GM12801 (cell line): ENCODE data around the gene ELAVL3.

Experiments used
- CTCF ChIP-seq: IDR thresholded peaks from one replicate; pipeline ENCODE4 v1.5.1; 2011; ENCODE audit warnings: control low read depth; ENCODE audit not compliant: insufficient read length; ENCODE audit errors: extremely low read depth

The ELAVL3 gene

DNA sequence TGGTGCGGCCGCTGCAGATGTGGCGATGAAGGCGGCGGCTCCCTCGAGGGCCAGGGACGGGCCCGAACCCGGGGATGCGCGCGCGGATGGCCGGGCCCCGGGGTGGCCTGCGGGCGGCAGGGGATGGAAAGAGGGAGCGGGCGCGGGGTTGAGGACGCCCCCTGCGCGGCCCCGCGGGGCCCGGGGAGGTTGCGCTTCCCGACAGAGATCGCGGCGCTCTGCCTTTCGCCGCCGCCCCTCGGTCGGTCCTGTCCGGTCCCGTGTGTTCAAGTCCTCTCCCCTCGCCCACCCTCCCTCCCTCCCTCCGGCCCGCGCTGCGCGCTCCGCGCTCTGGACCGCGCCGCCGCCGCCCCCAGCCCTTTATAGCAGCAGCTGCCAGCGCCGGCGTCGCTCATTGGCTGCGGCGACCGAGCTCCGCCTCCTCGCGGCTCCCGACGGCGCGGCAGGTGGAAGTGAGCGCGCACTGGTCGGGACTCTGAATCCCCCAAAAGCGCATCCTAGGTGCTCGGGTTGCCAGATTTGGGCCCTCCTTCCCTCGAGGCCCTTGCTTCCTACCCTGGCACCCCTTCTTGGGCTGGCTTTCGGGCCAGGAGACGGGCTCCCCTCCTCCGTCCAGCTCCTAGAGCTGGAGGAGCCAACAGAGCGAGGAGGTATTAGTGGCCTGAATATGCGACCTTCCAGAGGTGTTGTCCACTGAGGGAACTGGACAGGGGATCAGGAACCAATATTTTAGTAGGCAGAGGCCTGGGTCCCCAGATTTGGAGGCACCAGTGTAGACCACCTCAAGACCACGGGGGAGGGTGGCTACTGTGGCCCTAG, at the start of gene ELAVL3:
TSS of gene ELAVL3 (minus strand) at position 332 of the 819 bp plus-strand sequence. CDS start 438 bp downstream, outside the sequence.
- TF ChIP-seq CTCF: no peak

DNA sequence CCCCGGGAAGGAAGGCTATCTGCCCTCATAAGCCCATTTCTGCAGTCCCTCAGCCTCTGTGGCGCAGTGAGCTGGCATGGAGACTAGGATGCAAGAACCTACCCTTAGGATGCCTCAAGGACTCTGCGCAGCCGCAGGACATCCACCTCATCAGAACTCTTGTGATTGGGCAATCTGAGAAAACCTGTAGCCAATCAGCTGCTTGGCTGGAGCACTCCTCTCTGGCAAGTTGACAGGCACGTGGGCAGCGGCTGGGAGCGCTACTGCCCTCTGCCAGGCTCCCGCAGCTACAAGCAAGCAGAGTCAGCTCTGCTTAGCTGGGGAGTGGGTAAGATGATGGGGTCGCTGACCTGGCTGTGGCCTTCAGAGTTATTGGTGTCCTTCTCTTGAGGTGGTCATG, 49.6 kb upstream of the ELAVL3 start:
- no peak for TF ChIP-seq CTCF

DNA sequence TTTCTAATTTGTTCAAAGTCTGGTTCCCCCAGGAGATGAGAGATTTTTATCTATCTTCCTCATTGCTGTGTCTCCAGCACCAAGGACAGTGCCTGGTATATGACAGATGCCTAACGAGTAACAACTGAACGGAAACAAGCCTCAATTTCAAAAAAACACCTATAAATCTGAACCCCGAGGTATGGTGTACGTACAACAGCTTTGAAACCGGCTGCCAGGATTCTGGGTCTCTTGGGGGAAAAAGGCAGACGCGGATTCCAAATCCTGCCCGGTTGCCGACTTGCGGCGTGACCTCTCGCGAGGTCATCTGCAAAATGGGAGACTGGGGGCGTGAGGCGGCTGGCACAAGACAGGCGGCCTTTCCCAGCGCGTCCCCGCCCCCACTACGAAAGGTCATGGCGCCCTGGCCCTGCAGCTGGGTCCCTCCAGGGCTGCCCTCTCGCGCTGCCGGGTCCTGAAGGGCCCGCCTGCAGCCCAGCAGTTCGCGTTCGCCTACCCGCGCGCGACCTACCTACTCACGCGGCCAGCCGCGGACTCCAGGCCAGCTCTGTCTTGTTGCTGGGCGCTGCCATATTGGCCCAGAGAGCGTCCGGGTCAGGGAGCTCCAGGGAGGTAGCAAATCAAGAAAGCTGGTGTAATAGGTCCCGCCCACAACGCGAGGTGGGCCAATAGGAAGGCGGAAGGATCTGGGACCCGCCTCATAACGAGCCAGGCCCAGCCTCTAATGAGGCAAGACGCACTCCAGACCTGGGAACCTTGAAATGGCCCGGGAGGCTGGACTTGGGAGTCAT, 47.9 kb upstream of the ELAVL3 start, which contains the start of gene ECSIT:
TSS of gene ECSIT (minus strand) at position 584 of the 791 bp plus-strand sequence. CDS start 9,964 bp downstream, outside the sequence.
- no peak for TF ChIP-seq CTCF

- TF ChIP-seq CTCF: no peak
These were observed 38.3 kb upstream of the ELAVL3 start for GRCh38 chr19:11519138-11519537.

GRCh38 chr19:11513946-11514345, 33.1 kb upstream of the ELAVL3 start:
- no peak for TF ChIP-seq CTCF

DNA sequence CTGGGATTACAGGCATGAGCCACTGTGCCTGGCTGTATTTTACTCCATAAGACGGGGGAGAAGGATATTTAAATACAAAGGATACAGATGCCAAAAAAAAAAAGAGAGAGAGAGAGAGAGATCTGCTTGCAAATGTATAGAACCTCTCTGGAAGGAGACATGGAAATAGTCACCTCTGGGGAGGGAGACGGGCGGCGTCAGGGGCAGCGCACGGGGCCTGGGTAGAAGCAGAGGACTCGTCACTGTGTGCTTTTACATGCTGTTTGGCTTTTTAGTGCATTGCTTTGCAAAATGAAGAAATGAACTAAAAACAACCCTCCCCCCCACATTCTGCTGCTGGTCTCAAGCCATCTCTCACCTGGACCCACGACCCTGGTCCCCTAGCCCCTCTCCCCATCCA, 29.6 kb upstream of the ELAVL3 start:
- TF ChIP-seq CTCF: no peak

GRCh38 chr19:11507370-11508078, 26.7 kb upstream of the ELAVL3 start:
- no peak for TF ChIP-seq CTCF
